Upper lobe of left lung (tissue), 6 donors: ENCODE data around the gene CTCFL. TPM values are rescaled to one million over a fixed set of nuclear protein-coding genes. Genes with fewer than 3 reads are reported as not detected.
A peak's percentile ranks its signal among the peaks of the same experiment; 100 is the strongest.

Experiments used
- ATAC-seq, 2 donors: fragments of 200-7000 bp; cut with Tn5 transposase; one replicate each; pipeline ENCODE4 v1.9.1; 2022; ENCODE audit warnings: mild to moderate bottlenecking in 2 of 2, moderate library complexity in 2 of 2; ENCODE audit not compliant: low FRiP score in 2 of 2
- DNase-seq, 2 donors: peaks; one replicate each; pipeline ENCODE4 v3.0.0-alpha.2; 2019 to 2020
- H3K27ac ChIP-seq, 4 donors: fragments of 200-600 bp; sonication (generic); one replicate each; pipeline ENCODE4 v1.5.1; 2016 to 2019
- H3K27me3 ChIP-seq, 4 donors: fragments of 200-600 bp; sonication (generic); one replicate each; pipeline ENCODE4 v1.5.1; 2017 to 2019
- H3K36me3 ChIP-seq, 4 donors: fragments of 200-600 bp; sonication (generic); one replicate each; pipeline ENCODE4 v1.5.1; 2016 to 2019
- H3K4me1 ChIP-seq, 4 donors: fragments of 200-600 bp; sonication (generic); one replicate each; pipeline ENCODE4 v1.5.1; 2018 to 2019
- H3K4me3 ChIP-seq, 4 donors: fragments of 200-600 bp; sonication (generic); one replicate each; pipeline ENCODE4 v1.5.1; 2017 to 2019; ENCODE audit warnings: mild to moderate bottlenecking in 2 of 4, moderate library complexity in 1 of 4
- H3K9me3 ChIP-seq, 4 donors: fragments of 200-600 bp; sonication (generic); one replicate each; pipeline ENCODE4 v1.5.1; 2018 to 2019
- EP300 ChIP-seq, 4 donors: sonication (generic); formaldehyde crosslinking; IDR thresholded peaks; one replicate each; pipeline ENCODE4 v1.5.1; 2017; ENCODE audit warnings: antibody characterized with exemption in 4 of 4, control low read depth in 2 of 4
- POLR2A ChIP-seq, 4 donors: fragments of 450-650 bp; IDR thresholded peaks; one replicate each; pipeline ENCODE4 v1.5.1; 2016 to 2017; ENCODE audit warnings: antibody characterized with exemption in 4 of 4, mild to moderate bottlenecking in 2 of 4
- POLR2AphosphoS5 ChIP-seq, 2 donors: sonication (generic); formaldehyde crosslinking; IDR thresholded peaks; one replicate each; pipeline ENCODE4 v1.5.1; 2017; ENCODE audit warnings: antibody characterized with exemption in 2 of 2
- WGBS, 2 donors: methylation state at CpG; one replicate each; pipeline ENCODE4 v1.1.5; 2017 to 2018; 5-methylcytosine and 5-hydroxymethylcytosine counted together
- total RNA-seq, 6 donors: library from RNA; depleted of rRNA in 4 of 6; stranded (reverse); fragments of >200 nt in 4 of 6; gene quantifications; one replicate each; pipeline versions ENCODE4 v1.1.0 to v1.2.1, GENCODE V29; 2016 to 2021
- TF ChIP-seq, protein P1 (sequence below), 6 experiments: fragments of 450-650 bp in 4 of 6; fragments of 200-600 bp in 2 of 6; sonication (generic) in 2 of 6; IDR thresholded peaks; one replicate each; pipeline ENCODE4 v1.5.1; 2016 to 2019; ENCODE audit warnings: antibody characterized with exemption in 6 of 6
- donor health status: DM: no; HTN: no; CAD: no; lungs with moderate emphysema.
- donor health status: DM: no; HTN: yes; CAD: no; lungs with severe emphysema.

The CTCFL gene
- total RNA-seq, 6 donors from 2014 or later = 0.11 to 0.17 (median 0.14) TPM; not detected in 3

DNA sequence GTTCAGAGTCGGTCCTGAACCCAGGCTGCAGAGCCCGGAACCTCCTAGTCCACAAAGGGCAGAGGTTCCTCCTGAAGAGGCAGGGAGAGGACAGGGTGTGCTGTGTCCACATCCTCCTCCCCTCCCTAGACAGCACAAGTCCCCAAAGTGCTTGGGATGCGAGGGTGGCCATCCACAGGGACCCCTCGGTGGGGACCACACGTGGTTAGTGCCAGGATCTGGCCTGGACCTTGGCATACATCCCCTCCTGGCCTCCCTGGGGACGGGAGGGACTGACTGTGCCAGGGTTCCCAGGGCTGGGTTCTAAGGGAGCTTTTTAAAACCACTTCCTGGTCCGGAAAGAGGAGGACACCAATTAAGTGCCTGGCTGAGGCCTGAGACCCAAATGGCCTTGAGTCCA lies 63.2 kb downstream of the CTCFL start:
- peaks cover 0 to 12% (median 3%) of the 10 kb centered on the region in 4 donors for H3K4me1 ChIP-seq
- no peak overlapping the region for H3K4me3 ChIP-seq
- TF ChIP-seq POLR2AphosphoS5 (IDR thresholded peaks at IDR 0.05) = no peak
- no peak for TF ChIP-seq EP300 (IDR thresholded peaks at IDR 0.05)
- TF ChIP-seq, protein P1, sequence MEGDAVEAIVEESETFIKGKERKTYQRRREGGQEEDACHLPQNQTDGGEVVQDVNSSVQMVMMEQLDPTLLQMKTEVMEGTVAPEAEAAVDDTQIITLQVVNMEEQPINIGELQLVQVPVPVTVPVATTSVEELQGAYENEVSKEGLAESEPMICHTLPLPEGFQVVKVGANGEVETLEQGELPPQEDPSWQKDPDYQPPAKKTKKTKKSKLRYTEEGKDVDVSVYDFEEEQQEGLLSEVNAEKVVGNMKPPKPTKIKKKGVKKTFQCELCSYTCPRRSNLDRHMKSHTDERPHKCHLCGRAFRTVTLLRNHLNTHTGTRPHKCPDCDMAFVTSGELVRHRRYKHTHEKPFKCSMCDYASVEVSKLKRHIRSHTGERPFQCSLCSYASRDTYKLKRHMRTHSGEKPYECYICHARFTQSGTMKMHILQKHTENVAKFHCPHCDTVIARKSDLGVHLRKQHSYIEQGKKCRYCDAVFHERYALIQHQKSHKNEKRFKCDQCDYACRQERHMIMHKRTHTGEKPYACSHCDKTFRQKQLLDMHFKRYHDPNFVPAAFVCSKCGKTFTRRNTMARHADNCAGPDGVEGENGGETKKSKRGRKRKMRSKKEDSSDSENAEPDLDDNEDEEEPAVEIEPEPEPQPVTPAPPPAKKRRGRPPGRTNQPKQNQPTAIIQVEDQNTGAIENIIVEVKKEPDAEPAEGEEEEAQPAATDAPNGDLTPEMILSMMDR (IDR thresholded peaks at IDR 0.05) = no peak
- TF ChIP-seq POLR2A (IDR thresholded peaks at IDR 0.05) = no peak
- no peaks in the 10 kb centered on the region for H3K9me3 ChIP-seq
- no peak for ATAC-seq
- DNase-seq = no peak
- H3K36me3 ChIP-seq = no peaks in the 10 kb centered on the region
- H3K27me3 ChIP-seq = no peaks in the 10 kb centered on the region
- WGBS, 2 donors = 73 to 82% methylated on average over 3 to 7 of the region's 7 CpGs
- no peak overlapping the region for H3K27ac ChIP-seq

DNA sequence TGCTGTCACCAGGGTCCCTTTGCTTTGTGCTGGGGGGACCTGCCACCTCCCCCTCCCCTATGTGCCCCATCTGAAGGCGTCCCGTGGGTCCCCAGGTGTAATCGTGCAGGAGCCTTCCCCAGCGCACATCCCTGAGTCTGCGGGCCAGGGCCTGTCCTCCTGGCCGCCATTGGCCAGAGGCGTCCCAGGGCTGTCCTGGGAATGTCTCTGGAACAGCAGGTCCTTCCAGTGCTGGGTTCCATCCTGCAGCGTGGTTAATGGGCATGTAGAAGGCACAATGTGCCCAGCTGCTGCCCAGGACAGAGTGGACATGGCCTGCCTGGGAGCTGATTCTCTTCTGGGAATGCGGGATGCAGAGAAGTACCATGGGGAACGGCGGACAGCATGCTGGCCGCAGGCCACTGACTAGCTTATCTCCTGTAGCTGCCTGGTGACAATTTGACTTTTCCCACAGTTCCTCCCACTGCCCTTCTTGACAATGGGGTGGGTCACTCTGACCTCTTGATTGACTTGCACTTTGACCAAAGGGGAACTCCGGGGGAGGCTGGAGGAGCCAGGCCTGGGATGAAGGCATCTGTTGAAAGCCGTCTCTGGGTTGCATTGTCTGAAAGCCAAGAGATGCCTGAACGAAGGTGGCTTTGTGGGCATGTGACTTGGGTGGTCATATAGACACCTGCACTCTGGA lies 64.0 kb downstream of the CTCFL start:
- H3K9me3 ChIP-seq = no peaks in the 10 kb centered on the region
- TF ChIP-seq, protein P1 (IDR thresholded peaks at IDR 0.05) = no peak
- TF ChIP-seq EP300 (IDR thresholded peaks at IDR 0.05) = no peak

DNA sequence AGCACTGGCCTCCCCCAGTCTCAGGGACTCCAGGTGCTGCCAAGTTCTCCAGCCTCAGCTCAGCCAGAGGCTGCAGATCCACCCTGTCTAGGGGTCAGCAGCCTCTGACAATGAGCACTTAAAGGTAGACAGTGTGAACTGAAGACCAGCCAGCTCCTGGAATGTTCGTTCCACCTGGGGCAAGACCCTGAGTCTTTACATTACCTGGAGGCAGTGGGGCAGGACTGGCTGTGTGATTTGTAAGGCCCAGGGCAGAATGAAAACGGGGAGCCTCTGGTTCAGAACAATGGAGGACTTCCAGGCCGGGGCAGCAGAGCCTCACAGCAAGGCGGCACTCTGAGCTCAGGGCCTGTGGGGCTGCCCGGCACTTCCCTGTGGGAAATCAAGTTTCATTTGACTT lies 65.0 kb downstream of the CTCFL start:
- WGBS, 2 donors = 86% methylated on average over 5 of the region's 5 CpGs; no CpG with 5 or more reads in 1 of the 2 donors
- no peak for ATAC-seq

More for the DNA sequence above, 64.0 kb downstream of the CTCFL start:
- peaks cover 0 to 12% (median 3%) of the 10 kb centered on the region in 4 donors for H3K4me1 ChIP-seq
- no peak overlapping the region for H3K27ac ChIP-seq
- H3K27me3 ChIP-seq = no peaks in the 10 kb centered on the region
- WGBS, 2 donors = 92 to 96% methylated on average over 4 to 15 of the region's 15 CpGs
- DNase-seq (no peak), ATAC-seq (no peak)
- H3K4me3 ChIP-seq = no peak overlapping the region
- H3K36me3 ChIP-seq = no peaks in the 10 kb centered on the region

DNA sequence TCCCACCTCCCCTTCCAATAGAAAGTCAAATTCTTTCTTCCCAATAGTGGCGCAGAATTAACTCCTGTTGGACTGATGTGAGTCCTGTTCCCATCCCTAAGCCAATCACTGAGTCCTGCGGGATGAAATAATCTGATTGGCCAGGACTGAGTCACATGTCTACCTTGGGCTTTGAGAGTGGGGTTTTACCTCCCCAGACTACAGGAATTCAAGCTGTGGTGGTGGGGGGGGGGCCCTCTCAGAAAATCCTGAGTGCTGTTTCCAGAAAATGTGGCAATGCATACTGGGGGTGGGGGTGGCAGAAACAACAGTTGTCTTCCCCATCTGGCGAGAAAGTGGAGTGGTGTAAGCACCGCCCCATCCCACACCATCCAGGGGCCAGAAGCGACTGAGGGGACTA lies 65.7 kb downstream of the CTCFL start:
- DNase-seq (no peak), ATAC-seq (no peak)
- Histone ChIP-seq H3K4me1 (peaks cover 0 to 12% (median 3%) of the 10 kb centered on the region in 4 donors), H3K27ac (peak overlapping the region in 1 of 4 donors; percentile 46), H3K36me3 (no peaks in the 10 kb centered on the region), H3K27me3 (no peaks in the 10 kb centered on the region), H3K4me3 (no peak overlapping the region), H3K9me3 (no peaks in the 10 kb centered on the region)
- WGBS, 2 donors = 50 to 59% methylated on average over 5 of the region's 5 CpGs
- TF ChIP-seq EP300 (IDR thresholded peaks at IDR 0.05) (no peak), POLR2AphosphoS5 (IDR thresholded peaks at IDR 0.05) (no peak), POLR2A (IDR thresholded peaks at IDR 0.05) (no peak)
- TF ChIP-seq, protein P1 (IDR thresholded peaks at IDR 0.05) = no peak

More for the DNA sequence above, 65.0 kb downstream of the CTCFL start:
- Histone ChIP-seq H3K4me1 (peaks cover 0 to 12% (median 3%) of the 10 kb centered on the region in 4 donors), H3K27me3 (no peaks in the 10 kb centered on the region), H3K9me3 (no peaks in the 10 kb centered on the region), H3K36me3 (no peaks in the 10 kb centered on the region), H3K27ac (no peak overlapping the region), H3K4me3 (no peak overlapping the region)
- TF ChIP-seq POLR2A (IDR thresholded peaks at IDR 0.05) = no peak
- DNase-seq = no peak

DNA sequence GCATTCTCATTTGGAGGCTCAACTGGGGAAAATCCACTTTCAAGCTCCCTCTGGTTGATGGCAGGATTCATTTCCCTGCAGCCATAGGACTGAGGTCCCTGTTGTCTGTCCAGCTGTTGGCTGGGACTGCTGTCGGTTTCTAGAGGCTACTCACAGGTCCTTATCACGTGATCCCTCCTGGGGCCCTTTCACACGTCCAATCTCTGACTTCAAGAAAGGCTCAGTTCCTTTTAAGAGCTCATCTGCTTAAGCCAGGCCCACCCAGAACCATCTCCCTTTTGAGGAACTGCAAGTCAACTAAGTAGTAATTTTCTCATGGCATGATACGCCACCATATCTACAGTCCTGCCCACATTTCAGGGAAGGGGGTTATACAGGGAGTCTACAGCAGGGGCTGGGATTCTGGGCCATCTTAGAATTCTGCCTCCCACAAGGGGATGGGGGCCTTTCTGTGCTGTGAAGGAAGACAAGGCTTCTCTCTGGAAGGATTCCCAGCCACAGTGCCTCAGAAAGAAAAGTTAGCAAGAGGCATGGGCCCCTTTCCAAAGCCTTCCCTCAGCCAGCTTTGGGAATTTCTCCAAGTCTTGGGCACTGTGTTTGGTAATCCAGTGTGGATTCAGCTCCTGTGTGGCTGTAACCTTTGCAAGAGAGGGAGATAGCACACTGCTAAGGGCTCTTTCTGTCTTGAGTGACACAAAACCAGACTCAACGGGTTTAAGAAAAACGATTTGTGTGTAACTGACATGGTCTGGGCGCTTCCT lies 66.4 kb downstream of the CTCFL start:
- 59 to 72% methylated on average over 7 of the region's 7 CpGs for WGBS, 2 donors
- H3K4me1 ChIP-seq = peaks cover 0 to 12% (median 3%) of the 10 kb centered on the region in 4 donors
- H3K27ac ChIP-seq = peak overlapping the region in 1 of 4 donors; percentile 46
- H3K4me3 ChIP-seq = no peak overlapping the region
- no peak for DNase-seq
- no peaks in the 10 kb centered on the region for H3K36me3 ChIP-seq
- no peaks in the 10 kb centered on the region for H3K27me3 ChIP-seq
- no peak for ATAC-seq
- TF ChIP-seq, protein P1 (IDR thresholded peaks at IDR 0.05) = no peak
- TF ChIP-seq POLR2A (IDR thresholded peaks at IDR 0.05) (no peak), POLR2AphosphoS5 (IDR thresholded peaks at IDR 0.05) (no peak), EP300 (IDR thresholded peaks at IDR 0.05) (no peak)
- no peaks in the 10 kb centered on the region for H3K9me3 ChIP-seq
